Parathyroid adenoma (tissue), 2 donors: Measurements from ENCODE around the gene CCDC127.

Source experiments
- H2AFZ ChIP-seq: fragments of 300-600 bp; sonication (generic); one replicate; pipeline ENCODE4 v1.7.0; 2017; ENCODE audit warnings: antibody characterized with exemption, mild to moderate bottlenecking
- H3K27ac ChIP-seq: fragments of 300-600 bp; sonication (generic); one replicate; pipeline ENCODE4 v1.7.0; 2017
- H3K27me3 ChIP-seq: fragments of 300-600 bp; sonication (generic); one replicate; pipeline ENCODE4 v1.7.0; 2017; ENCODE audit warnings: low read length; ENCODE audit not compliant: control insufficient read depth, insufficient read depth
- H3K36me3 ChIP-seq: fragments of 300-600 bp; sonication (generic); one replicate; pipeline ENCODE4 v1.7.0; 2017; ENCODE audit warnings: low read length; ENCODE audit not compliant: control insufficient read depth, insufficient read depth
- H3K4me1 ChIP-seq: fragments of 300-600 bp; sonication (generic); one replicate; pipeline ENCODE4 v1.7.0; 2017; ENCODE audit warnings: control low read depth
- H3K4me2 ChIP-seq: fragments of 300-600 bp; sonication (generic); one replicate; pipeline ENCODE4 v1.7.0; 2017; ENCODE audit warnings: low read length
- H3K4me3 ChIP-seq: fragments of 300-600 bp; sonication (generic); one replicate; pipeline ENCODE4 v1.7.0; 2017; ENCODE audit warnings: low read depth, low read length
- H3K79me2 ChIP-seq: fragments of 300-600 bp; sonication (generic); one replicate; pipeline ENCODE4 v1.7.0; 2017; ENCODE audit warnings: control low read depth
- H3K9ac ChIP-seq: fragments of 300-600 bp; sonication (generic); one replicate; pipeline ENCODE4 v1.7.0; 2017; ENCODE audit warnings: mild to moderate bottlenecking
- H3K9me3 ChIP-seq: fragments of 300-600 bp; sonication (generic); one replicate; pipeline ENCODE4 v1.7.0; 2017; ENCODE audit warnings: low read length; ENCODE audit not compliant: control insufficient read depth
- CTCF ChIP-seq: fragments of 300-600 bp; sonication (generic); IDR thresholded peaks from one replicate; pipeline ENCODE4 v1.7.0; 2017; ENCODE audit warnings: antibody characterized with exemption, mild to moderate bottlenecking
- donor health status: primary hyperparathyroidism.

Gene CCDC127

GRCh38 chr5:213803-214395 lies 4.1 kb downstream of the CCDC127 start:
- H3K9me3 ChIP-seq: no peaks in the 10 kb centered on the region
- no peaks in the 10 kb centered on the region for H3K4me1 ChIP-seq
- H3K79me2 ChIP-seq: peaks cover 25% of the 10 kb centered on the region
- no peak overlapping the region for H3K4me2 ChIP-seq
- H2AFZ ChIP-seq: no peak overlapping the region
- no peak overlapping the region for H3K4me3 ChIP-seq
- H3K9ac ChIP-seq: no peak overlapping the region
- H3K36me3 ChIP-seq: no peaks in the 10 kb centered on the region
- no peak overlapping the region for H3K27ac ChIP-seq
- no peaks in the 10 kb centered on the region for H3K27me3 ChIP-seq
- TF ChIP-seq CTCF: no peak

GRCh38 chr5:208449-209114 lies 9.4 kb downstream of the CCDC127 start:
- Histone ChIP-seq H3K9me3 (no peaks in the 10 kb centered on the region), H3K9ac (no peak overlapping the region), H3K27ac (no peak overlapping the region), H3K4me1 (no peaks in the 10 kb centered on the region), H3K27me3 (no peaks in the 10 kb centered on the region), H2AFZ (no peak overlapping the region), H3K4me3 (no peak overlapping the region), H3K36me3 (no peaks in the 10 kb centered on the region), H3K79me2 (peaks cover 16% of the 10 kb centered on the region), H3K4me2 (no peak overlapping the region)
- no peak for TF ChIP-seq CTCF

GRCh38 chr5:207599-207998 lies 10.4 kb downstream of the CCDC127 start:
- H3K36me3 ChIP-seq: no peaks in the 10 kb centered on the region
- no peak overlapping the region for H2AFZ ChIP-seq
- no peak overlapping the region for H3K9ac ChIP-seq
- TF ChIP-seq CTCF: no peak
- H3K27me3 ChIP-seq: no peaks in the 10 kb centered on the region
- H3K27ac ChIP-seq: no peak overlapping the region
- H3K4me3 ChIP-seq: no peak overlapping the region
- no peaks in the 10 kb centered on the region for H3K9me3 ChIP-seq
- H3K4me2 ChIP-seq: no peak overlapping the region
- peaks cover 11% of the 10 kb centered on the region for H3K79me2 ChIP-seq
- H3K4me1 ChIP-seq: no peaks in the 10 kb centered on the region

GRCh38 chr5:206927-207536 lies 10.9 kb downstream of the CCDC127 start:
- Histone ChIP-seq H2AFZ (no peak overlapping the region), H3K27me3 (no peaks in the 10 kb centered on the region), H3K4me1 (no peaks in the 10 kb centered on the region), H3K79me2 (peaks cover 13% of the 10 kb centered on the region), H3K9ac (no peak overlapping the region), H3K27ac (no peak overlapping the region), H3K36me3 (no peaks in the 10 kb centered on the region), H3K4me2 (no peak overlapping the region), H3K9me3 (no peaks in the 10 kb centered on the region), H3K4me3 (no peak overlapping the region)
- TF ChIP-seq CTCF: no peak
